Adipose tissue (tissue), 3 donors: ENCODE results near the gene OXNAD1. TPM values are rescaled to one million over a fixed set of nuclear protein-coding genes. Genes with fewer than 3 reads are reported as not detected.
"Not testable (repeated sequence)": the region's sequence is repeated elsewhere in the genome, so short reads cannot be mapped to it uniquely, and the experiment has no call there.

Source experiments
- H3K27ac ChIP-seq: one replicate; pipeline ENCODE4 v1.5.1; 2013; ENCODE audit warnings: low read depth, low read length
- WGBS, 3 donors: extraction: QIAGEN DNeasy Blood & Tissue Kit; methylation state at CpG; one replicate each; pipeline ENCODE4 v1.1.7; 2013; 5-methylcytosine and 5-hydroxymethylcytosine counted together
- polyA plus RNA-seq, 3 donors: library from polyadenylated mRNA; stranded (reverse); fragments of 200-250 nt; gene quantifications; one replicate each; pipeline ENCODE4 v1.2.3, GENCODE V29; 2013
- donor health status: healthy with polysubstance abuse.
- donor health status: Bipolar disorder and iron deficiency.
- donor health status: healthy.

Gene OXNAD1
- polyA plus RNA-seq, 3 donors, result 3.8 to 8.6 (median 5.1) TPM

GRCh38 chr3:16295298-16295890, 30.4 kb downstream of the OXNAD1 start:
- 85 to 90% (median 86%) methylated on average over 3 of the region's 3 CpGs for WGBS, 3 donors
- no peak overlapping the region for H3K27ac ChIP-seq

GRCh38 chr3:16297997-16298885, 33.2 kb downstream of the OXNAD1 start:
- WGBS, 3 donors, result 62 to 76% (median 72%) methylated on average over 9 of the region's 9 CpGs
- no peak overlapping the region for H3K27ac ChIP-seq

- H3K27ac ChIP-seq, result no peak overlapping the region
- WGBS, 3 donors, result 59 to 75% (median 61%) methylated on average over 6 of the region's 6 CpGs
Observed at GRCh38 chr3:16298891-16299290, 33.9 kb downstream of the OXNAD1 start.

- H3K27ac ChIP-seq, result no peak overlapping the region
- WGBS, 3 donors, result 65 to 83% (median 71%) methylated on average over 3 of the region's 3 CpGs
Observed at GRCh38 chr3:16299746-16300145, 34.7 kb downstream of the OXNAD1 start.

- H3K27ac ChIP-seq, result no peak overlapping the region
- 79 to 89% (median 83%) methylated on average over 2 of the region's 2 CpGs for WGBS, 3 donors
Observed at GRCh38 chr3:16300307-16300706, 35.3 kb downstream of the OXNAD1 start.

GRCh38 chr3:16300881-16301359, 35.9 kb downstream of the OXNAD1 start:
- 81 to 92% (median 87%) methylated on average over 2 of the region's 2 CpGs for WGBS, 3 donors
- H3K27ac ChIP-seq, result no peak overlapping the region

GRCh38 chr3:16301507-16301906, 36.5 kb downstream of the OXNAD1 start:
- WGBS, 3 donors, result 65 to 68% (median 65%) methylated on average over 6 of the region's 6 CpGs
- no peak overlapping the region for H3K27ac ChIP-seq

- WGBS, 3 donors, result 78 to 83% (median 80%) methylated on average over 6 of the region's 6 CpGs
- H3K27ac ChIP-seq, result no peak overlapping the region
Observed at GRCh38 chr3:16302082-16302631, 37.1 kb downstream of the OXNAD1 start.

GRCh38 chr3:16303037-16303575, 38.1 kb downstream of the OXNAD1 start:
- 51 to 77% (median 62%) methylated on average over 2 of the region's 2 CpGs for WGBS, 3 donors
- H3K27ac ChIP-seq, result no peak overlapping the region

- 81 to 91% (median 89%) methylated on average over 2 of the region's 2 CpGs for WGBS, 3 donors
- H3K27ac ChIP-seq, result no peak overlapping the region
Observed at GRCh38 chr3:16304061-16305010, 39.3 kb downstream of the OXNAD1 start.

GRCh38 chr3:16305111-16305541, 40.1 kb downstream of the OXNAD1 start:
- no peak overlapping the region for H3K27ac ChIP-seq

GRCh38 chr3:16307832-16308531, 43.0 kb downstream of the OXNAD1 start:
- no peak overlapping the region for H3K27ac ChIP-seq
- 85 to 91% (median 86%) methylated on average over 5 of the region's 5 CpGs for WGBS, 3 donors

More at GRCh38 chr3:16305111-16305541, 40.1 kb downstream of the OXNAD1 start:
- 85 to 91% (median 85%) methylated on average over 7 of the region's 7 CpGs for WGBS, 3 donors

GRCh38 chr3:16308727-16309126, 43.7 kb downstream of the OXNAD1 start:
- WGBS, 3 donors, result 90 to 100% (median 91%) methylated on average over 1 of the region's 1 CpG
- H3K27ac ChIP-seq, result no peak overlapping the region

GRCh38 chr3:16309558-16309957, 44.5 kb downstream of the OXNAD1 start:
- WGBS, 3 donors, result 50 to 86% (median 67%) methylated on average over 1 to 2 of the region's 2 CpGs
- no peak overlapping the region for H3K27ac ChIP-seq

- H3K27ac ChIP-seq, result not testable (repeated sequence)
- WGBS, 3 donors, result 95 to 97% (median 95%) methylated on average over 7 of the region's 7 CpGs
Observed at GRCh38 chr3:16310486-16310885, 45.5 kb downstream of the OXNAD1 start.

- H3K27ac ChIP-seq, result no peak overlapping the region
- 24 to 72% (median 34%) methylated on average over 6 of the region's 6 CpGs for whole genome bisulfite sequencing, 3 donors
Observed at GRCh38 chr3:16311960-16312451, 47.0 kb downstream of the OXNAD1 start.
